Stimulated activated memory B cell treated with anti-CD40 and anti-IgM and Interleukin-4, amounts not matched to agents 10 μg/mL and 1 μg/mL and 100 μg/mL, for 72 hours (primary cell): ENCODE measurements around the gene MGAM2.

ENCODE experiments used
- ATAC-seq: fragments of 150-1000 bp; cut with Tn5 transposase; 2 replicates; pipeline ENCODE4 v1.10.0; 2021
- H3K27ac Mint-ChIP-seq: one replicate; pipeline ENCODE4 v1.8.0; 2022; ENCODE audit warnings: mild to moderate bottlenecking, mixed read lengths
- H3K27me3 Mint-ChIP-seq: one replicate; pipeline ENCODE4 v1.8.0; 2022; ENCODE audit warnings: mixed read lengths
- H3K36me3 Mint-ChIP-seq: one replicate; pipeline ENCODE4 v1.8.0; 2022; ENCODE audit warnings: mixed read lengths
- H3K4me1 Mint-ChIP-seq: one replicate; pipeline ENCODE4 v1.8.0; 2022; ENCODE audit warnings: mixed read lengths
- H3K4me3 Mint-ChIP-seq: one replicate; pipeline ENCODE4 v1.8.0; 2022; ENCODE audit warnings: mild to moderate bottlenecking, moderate library complexity, mixed read lengths
- H3K9me3 Mint-ChIP-seq: one replicate; pipeline ENCODE4 v1.8.0; 2022; ENCODE audit warnings: mixed read lengths

The MGAM2 gene

DNA sequence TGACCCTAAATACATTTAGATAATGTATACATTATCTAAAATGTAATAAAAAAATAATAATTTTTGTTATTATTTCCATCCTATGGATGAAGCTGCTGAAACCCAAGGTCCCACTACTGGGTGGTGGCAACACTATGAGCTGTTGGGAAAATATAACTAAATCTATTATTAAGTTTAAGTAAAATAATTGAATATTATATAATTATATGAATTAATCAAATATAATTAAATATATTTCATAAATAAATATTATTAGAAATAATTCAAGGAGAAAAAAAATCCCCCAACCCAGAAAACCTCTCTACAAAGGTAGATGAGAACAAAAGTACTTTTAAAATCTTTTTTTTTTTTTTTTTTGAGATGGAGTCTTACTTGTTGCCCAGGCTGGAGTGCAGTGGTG, 138.4 kb downstream of the MGAM2 start:
- Mint-ChIP-seq H3K27ac (no peak overlapping the region), H3K27me3 (peaks cover 9% of the 10 kb centered on the region), H3K4me1 (no peaks in the 10 kb centered on the region), H3K36me3 (no peaks in the 10 kb centered on the region), H3K4me3 (no peak overlapping the region), H3K9me3 (peaks cover under 1% of the 10 kb centered on the region)
- ATAC-seq = no peak

DNA sequence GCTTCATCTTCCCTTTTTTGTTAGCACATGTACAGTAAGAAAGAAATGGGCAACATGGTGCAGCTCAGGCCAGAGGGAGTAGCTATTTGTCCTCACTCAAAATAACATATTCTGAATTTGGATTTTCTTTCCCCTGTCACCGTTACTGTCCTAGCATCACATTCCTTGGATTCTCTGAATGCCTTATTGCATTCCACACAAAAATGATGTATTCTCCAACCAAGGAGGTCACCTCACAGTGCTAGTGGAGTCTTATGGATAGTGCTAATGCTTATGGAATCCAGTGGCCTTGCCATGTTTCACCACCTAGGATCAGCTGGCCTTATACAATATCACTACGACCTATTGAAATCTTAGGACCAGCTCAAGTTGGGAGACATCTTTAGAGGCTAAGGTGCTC, 139.2 kb downstream of the MGAM2 start:
- no peak overlapping the region for H3K27ac Mint-ChIP-seq
- ATAC-seq = no peak
- H3K4me3 Mint-ChIP-seq = no peak overlapping the region
- peaks cover 9% of the 10 kb centered on the region for H3K27me3 Mint-ChIP-seq
- H3K9me3 Mint-ChIP-seq = no peaks in the 10 kb centered on the region
- H3K4me1 Mint-ChIP-seq = no peaks in the 10 kb centered on the region
- no peaks in the 10 kb centered on the region for H3K36me3 Mint-ChIP-seq

DNA sequence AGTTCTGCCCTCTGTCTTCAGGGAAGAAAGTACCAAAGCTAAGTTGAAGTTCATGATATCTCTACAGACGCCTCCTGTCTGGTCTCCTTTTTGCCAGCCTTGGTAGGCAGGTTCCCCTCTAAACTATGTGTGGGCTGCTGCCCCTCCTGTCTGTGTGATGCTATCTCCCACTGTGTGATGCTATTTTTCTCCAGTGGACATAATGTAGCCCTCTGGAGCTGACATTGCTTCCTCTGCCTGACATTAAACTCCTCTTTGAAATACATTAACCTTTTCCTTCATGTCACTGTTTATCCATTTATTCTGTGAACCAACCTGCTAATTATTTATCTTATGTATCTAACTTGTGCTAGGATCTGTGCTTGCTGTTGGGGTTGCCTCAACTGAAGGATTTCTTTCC, 146.4 kb downstream of the MGAM2 start, which contains the start of gene PRSS58:
Gene PRSS58 (minus strand): TSS at position 101 of the 400 bp plus-strand sequence. CDS start 351 bp downstream, outside the sequence.
- ATAC-seq = no peak
- Mint-ChIP-seq H3K27ac (no peak within 1 kb of the TSS), H3K9me3 (peaks cover 10% of the 10 kb centered on the region), H3K27me3 (no peaks in the 10 kb centered on the region), H3K36me3 (no peaks in the 10 kb centered on the region), H3K4me3 (no peak within 1 kb of the TSS), H3K4me1 (no peaks in the 10 kb centered on the region)

DNA sequence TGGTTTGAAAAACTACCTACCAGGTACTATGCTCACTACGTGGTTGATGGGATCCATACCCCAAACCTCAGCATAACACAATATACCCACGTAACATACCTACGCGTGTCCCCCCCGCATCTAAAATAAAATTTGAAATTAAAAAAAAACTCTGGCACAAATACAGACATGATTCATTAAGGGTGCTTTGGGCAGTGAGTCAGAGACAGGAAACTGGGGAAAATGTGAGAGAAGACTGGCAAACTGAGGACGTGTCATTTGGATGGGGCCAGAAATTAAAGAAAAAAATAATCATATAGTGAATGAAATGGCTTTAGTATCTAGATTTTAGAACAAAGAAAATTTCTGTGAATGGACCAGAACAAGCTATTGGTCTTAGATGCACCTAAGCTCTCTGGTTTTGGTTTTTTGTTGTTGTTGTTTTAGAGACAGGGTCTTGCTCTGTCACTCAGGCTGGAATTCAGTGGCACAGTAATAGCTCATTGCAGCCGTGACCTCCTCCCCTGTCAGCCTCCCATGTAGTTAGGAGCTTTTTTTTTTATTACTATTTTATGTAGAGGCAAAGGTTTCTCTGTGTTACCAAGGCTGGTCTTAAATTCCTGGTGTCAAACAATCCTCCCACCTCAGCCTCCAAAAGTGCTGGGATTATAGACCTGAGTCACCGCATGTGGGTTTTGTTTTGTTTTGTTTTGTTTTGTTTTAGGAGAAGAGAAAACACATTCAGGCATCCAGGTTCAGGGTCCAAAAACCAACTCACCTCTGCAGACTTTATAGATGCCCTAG, 152.3 kb downstream of the MGAM2 start:
- Mint-ChIP-seq H3K9me3 (peaks cover 8% of the 10 kb centered on the region), H3K36me3 (no peaks in the 10 kb centered on the region), H3K27ac (no peak overlapping the region), H3K27me3 (no peaks in the 10 kb centered on the region), H3K4me3 (no peak overlapping the region), H3K4me1 (no peaks in the 10 kb centered on the region)
- no peak for ATAC-seq
